HG03432 (cell line): Measurements from ENCODE around the gene SHOC2.

Experiments used
- ATAC-seq: cut with Tn5 transposase; IDR thresholded peaks from one replicate; pipeline ENCODE4 v1.9.1; 2021; ENCODE audit warnings: mild to moderate bottlenecking, moderate library complexity; ENCODE audit not compliant: unreplicated experiment

Gene SHOC2

GRCh38 chr10:110944792-110945396 is 25.5 kb downstream of the SHOC2 start:
- ATAC-seq: no peak

- no peak for ATAC-seq
Measured at GRCh38 chr10:110946496-110946895, 27.1 kb downstream of the SHOC2 start.

GRCh38 chr10:110947061-110947595 is 27.7 kb downstream of the SHOC2 start:
- no peak for ATAC-seq

GRCh38 chr10:110951381-110951780 is 32.0 kb downstream of the SHOC2 start:
- ATAC-seq: no peak

GRCh38 chr10:110957606-110958005 is 38.2 kb downstream of the SHOC2 start:
- no peak for ATAC-seq

- no peak for ATAC-seq
Measured at GRCh38 chr10:110959379-110960332, 40.3 kb downstream of the SHOC2 start.

GRCh38 chr10:110960333-110960712 is 40.9 kb downstream of the SHOC2 start:
- ATAC-seq: no peak

GRCh38 chr10:110962443-110962842 is 43.0 kb downstream of the SHOC2 start:
- ATAC-seq: no peak

GRCh38 chr10:110963162-110963561 is 43.8 kb downstream of the SHOC2 start:
- ATAC-seq: no peak

- ATAC-seq: no peak
Measured at GRCh38 chr10:110964681-110965080, 45.3 kb downstream of the SHOC2 start.

- no peak for ATAC-seq
Measured at GRCh38 chr10:110965216-110965615, 45.8 kb downstream of the SHOC2 start.

GRCh38 chr10:110966146-110966545 is 46.7 kb downstream of the SHOC2 start:
- ATAC-seq: no peak

GRCh38 chr10:110967009-110967630 is 47.7 kb downstream of the SHOC2 start:
- no peak for ATAC-seq

- peak; percentile 61 for ATAC-seq
Measured at GRCh38 chr10:110967645-110968044, 48.2 kb downstream of the SHOC2 start.

- no peak for ATAC-seq
Measured at GRCh38 chr10:110969183-110969582, 49.8 kb downstream of the SHOC2 start.

GRCh38 chr10:110971638-110972037 is 52.2 kb downstream of the SHOC2 start:
- ATAC-seq: no peak

- ATAC-seq: no peak
Measured at GRCh38 chr10:110972231-110973134, 53.1 kb downstream of the SHOC2 start.

- peak; percentile 64 for ATAC-seq
Measured at GRCh38 chr10:110973400-110973799, 54.0 kb downstream of the SHOC2 start.

GRCh38 chr10:110976577-110976976 is 57.2 kb downstream of the SHOC2 start:
- ATAC-seq: no peak

GRCh38 chr10:110977662-110978061 is 58.3 kb downstream of the SHOC2 start:
- ATAC-seq: no peak
